GM23248 (cell line): ENCODE data around the gene SMARCAL1.

Experiments
- EZH2 ChIP-seq: fragments of 200-600 bp; sonication (generic); IDR thresholded peaks from 2 replicates; pipeline ENCODE4 v1.6.1; 2018; ENCODE audit warnings: antibody characterized with exemption, mild to moderate bottlenecking; ENCODE audit not compliant: insufficient read depth, poor library complexity, severe bottlenecking
- EZH2phosphoT487 ChIP-seq: fragments of 200-600 bp; sonication (generic); IDR thresholded peaks from 2 replicates; pipeline ENCODE4 v1.6.1; 2018; ENCODE audit warnings: antibody characterized with exemption, moderate library complexity, mild to moderate bottlenecking, low read depth; ENCODE audit not compliant: insufficient read depth

DNA sequence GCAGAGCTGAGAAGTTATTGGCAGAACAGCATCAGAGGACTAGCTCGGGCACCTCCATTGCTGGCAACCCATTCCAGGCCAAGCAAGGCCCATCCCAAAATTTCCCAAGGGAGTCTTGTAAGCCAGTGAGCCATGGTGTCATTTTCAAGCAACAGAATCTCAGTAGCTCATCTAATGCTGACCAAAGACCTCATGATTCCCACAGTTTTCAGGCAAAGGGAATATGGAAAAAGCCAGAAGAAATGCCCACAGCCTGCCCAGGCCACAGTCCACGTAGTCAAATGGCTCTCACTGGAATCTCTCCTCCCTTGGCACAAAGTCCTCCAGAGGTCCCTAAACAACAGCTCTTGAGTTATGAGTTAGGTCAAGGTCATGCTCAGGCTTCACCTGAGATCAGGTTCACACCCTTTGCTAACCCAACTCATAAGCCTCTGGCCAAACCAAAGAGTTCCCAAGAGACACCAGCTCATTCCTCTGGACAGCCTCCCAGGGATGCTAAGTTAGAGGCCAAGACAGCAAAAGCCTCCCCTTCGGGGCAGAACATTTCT, 2.6 kb downstream of the SMARCAL1 start:
- TF ChIP-seq EZH2: no peak
- TF ChIP-seq EZH2phosphoT487: no peak
